M059J (cell line): ENCODE data around the gene AP3S2. TPM values are rescaled to one million over a fixed set of nuclear protein-coding genes. Genes with fewer than 3 reads are reported as not detected.

Experiments
- total RNA-seq: library from RNA; depleted of rRNA; stranded (reverse); fragments of >200 nt; shearing (Covaris generic); gene quantifications from 2 replicates; pipeline ENCODE4 v1.2.3, GENCODE V29; 2014; rRNA removed

The AP3S2 gene
- total RNA-seq, 1 experiment from 2014 or later, result 58.8 TPM

Other genes with a start within 250 kb of the AP3S2 start
- gene KIF7, start 238.5 kb downstream of the AP3S2 start, total RNA-seq, result 1.9 and 6.4 TPM in 2 replicates
- gene PLIN1, start 214.6 kb downstream of the AP3S2 start, total RNA-seq, result 0.15 and 0.22 TPM in 2 replicates
- 7.0 and 10.7 TPM in 2 replicates for gene PEX11A, start 203.2 kb downstream of the AP3S2 start, total RNA-seq
- gene WDR93, start 203.2 kb downstream of the AP3S2 start, total RNA-seq, result 0.25 TPM in 1 of 2 replicates, not detected in the other
- gene MESP1, start 142.7 kb downstream of the AP3S2 start, total RNA-seq, result 2.1 and 2.4 TPM in 2 replicates
- 0.15 and 0.62 TPM in 2 replicates for gene MESP2, start 117.7 kb downstream of the AP3S2 start, total RNA-seq
- 0.05 and 0.12 TPM in 2 replicates for gene ANPEP, start 79.1 kb downstream of the AP3S2 start, total RNA-seq
- 2.0 and 5.2 TPM in 2 replicates for gene ARPIN, start 19.0 kb upstream of the AP3S2 start, total RNA-seq
- gene ZNF710, start 107.3 kb upstream of the AP3S2 start, total RNA-seq, result 3.9 and 11.0 TPM in 2 replicates
- gene IDH2, start 208.5 kb upstream of the AP3S2 start, total RNA-seq, result 69.8 and 78.0 TPM in 2 replicates